Measurements from ENCODE around the gene GYG1. TPM values are rescaled to one million over a fixed set of nuclear protein-coding genes. Genes with fewer than 3 reads are reported as not detected.

The GYG1 gene
- polyA plus RNA-seq, 1 donor from 2014 or later, result 2.4 TPM

DNA sequence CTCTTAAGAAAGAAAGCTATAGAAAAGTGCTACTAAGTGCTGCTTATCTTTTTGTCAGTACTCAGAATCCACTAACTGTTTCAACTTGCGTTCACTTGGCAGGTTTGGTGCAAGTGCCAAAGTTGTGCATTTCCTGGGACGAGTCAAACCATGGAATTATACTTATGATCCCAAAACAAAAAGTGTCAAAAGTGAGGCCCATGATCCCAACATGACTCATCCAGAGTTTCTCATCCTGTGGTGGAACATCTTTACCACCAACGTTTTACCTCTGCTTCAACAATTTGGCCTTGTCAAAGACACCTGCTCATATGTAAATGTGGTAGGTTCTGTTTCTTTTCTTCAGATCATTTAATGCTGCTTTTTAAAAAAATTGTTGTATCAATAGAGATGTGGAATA lies 32.6 kb downstream of the GYG1 start:
- H3K4me2 ChIP-seq (ENCODE audit: low read length), result no peak overlapping the region
- no peak overlapping the region for H3K4me3 ChIP-seq (ENCODE audit: low read length)
- H3K9me3 ChIP-seq (ENCODE audit: low read length), result no peaks in the 10 kb centered on the region
- no peaks in the 10 kb centered on the region for H3K79me2 ChIP-seq (replicated peaks; ENCODE audit: insufficient read depth, low read length)
- no peaks in the 10 kb centered on the region for H3K9me2 ChIP-seq (ENCODE audit: insufficient read depth, low read length)
- H3K27ac ChIP-seq (ENCODE audit: low read length), result no peak overlapping the region
- H4K20me1 ChIP-seq (ENCODE audit: insufficient read depth), result no peaks in the 10 kb centered on the region
- H3K27me3 ChIP-seq (ENCODE audit: insufficient read depth, low read depth, low read length), result no peaks in the 10 kb centered on the region
- TF ChIP-seq POLR2AphosphoS5 (IDR thresholded peaks at IDR 0.05) (no peak), TAF1 (IDR thresholded peaks at IDR 0.05; ENCODE audit: low read depth) (no peak)
- H3K36me3 ChIP-seq (ENCODE audit: insufficient read depth, low read length), result peaks cover 4% of the 10 kb centered on the region
- no peak overlapping the region for H2AFZ ChIP-seq (ENCODE audit: low read depth, low read length)
- H3F3A ChIP-seq (ENCODE audit: insufficient read depth, low read length, poor library complexity, severe bottlenecking), result no peaks in the 10 kb centered on the region
- H3K9ac ChIP-seq (ENCODE audit: low read length), result no peak overlapping the region

DNA sequence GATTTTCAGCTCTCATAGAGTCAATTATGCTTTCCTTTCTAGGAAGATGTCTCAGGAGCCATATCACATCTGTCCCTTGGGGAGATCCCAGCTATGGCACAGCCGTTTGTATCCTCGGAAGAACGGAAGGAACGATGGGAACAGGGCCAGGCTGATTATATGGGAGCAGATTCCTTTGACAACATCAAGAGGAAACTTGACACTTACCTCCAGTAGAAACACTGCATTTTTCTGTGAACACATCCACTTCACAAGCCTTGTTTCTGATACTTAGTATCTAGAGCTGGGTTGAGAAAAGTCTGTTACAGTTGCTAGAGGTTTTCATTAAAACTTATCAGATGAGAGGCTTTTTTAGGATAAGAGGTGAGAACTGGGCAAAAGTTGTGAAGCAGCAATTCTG lies 35.4 kb downstream of the GYG1 start:
- H3K79me2 ChIP-seq (replicated peaks; ENCODE audit: insufficient read depth, low read length), result no peaks in the 10 kb centered on the region
- H4K20me1 ChIP-seq (ENCODE audit: insufficient read depth), result no peaks in the 10 kb centered on the region
- peaks cover 15% of the 10 kb centered on the region for H3K36me3 ChIP-seq (ENCODE audit: insufficient read depth, low read length)
- H2AFZ ChIP-seq (ENCODE audit: low read depth, low read length), result no peak overlapping the region
- no peaks in the 10 kb centered on the region for H3K9me2 ChIP-seq (ENCODE audit: insufficient read depth, low read length)
- TF ChIP-seq POLR2AphosphoS5 (IDR thresholded peaks at IDR 0.05), result no peak
- no peak overlapping the region for H3K27ac ChIP-seq (ENCODE audit: low read length)
- no peak overlapping the region for H3K4me3 ChIP-seq (ENCODE audit: low read length)
- no peaks in the 10 kb centered on the region for H3K9me3 ChIP-seq (ENCODE audit: low read length)
- no peak overlapping the region for H3K4me2 ChIP-seq (ENCODE audit: low read length)
- H3K27me3 ChIP-seq (ENCODE audit: insufficient read depth, low read depth, low read length), result no peaks in the 10 kb centered on the region
- no peak overlapping the region for H3K9ac ChIP-seq (ENCODE audit: low read length)
- no peaks in the 10 kb centered on the region for H3F3A ChIP-seq (ENCODE audit: insufficient read depth, low read length, poor library complexity, severe bottlenecking)

DNA sequence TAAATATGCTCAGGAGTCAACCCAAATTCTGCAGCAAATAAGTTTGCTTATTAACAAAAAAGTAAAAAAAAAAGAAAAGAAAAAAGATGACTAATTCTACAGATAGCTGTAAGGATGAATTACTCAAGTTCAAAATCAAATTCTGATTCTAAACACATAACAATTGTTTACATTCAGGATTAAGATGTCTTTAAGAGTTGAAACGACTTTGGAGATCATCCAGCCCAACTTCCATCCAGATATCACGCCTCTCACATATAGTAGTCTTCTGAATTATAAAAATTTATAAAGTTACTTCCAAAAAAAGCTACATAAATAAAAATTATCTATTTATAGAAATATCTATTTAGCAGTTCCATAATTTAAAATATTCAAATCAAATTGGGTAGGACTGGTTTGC lies 39.8 kb downstream of the GYG1 start:
- Histone ChIP-seq H3K27ac (ENCODE audit: low read length) (no peak overlapping the region), H3K79me2 (replicated peaks; ENCODE audit: insufficient read depth, low read length) (no peaks in the 10 kb centered on the region), H3K36me3 (ENCODE audit: insufficient read depth, low read length) (peaks cover 15% of the 10 kb centered on the region), H3K4me2 (ENCODE audit: low read length) (no peak overlapping the region), H3K27me3 (ENCODE audit: insufficient read depth, low read depth, low read length) (no peaks in the 10 kb centered on the region), H3K9me2 (ENCODE audit: insufficient read depth, low read length) (no peaks in the 10 kb centered on the region), H3K9me3 (ENCODE audit: low read length) (no peaks in the 10 kb centered on the region), H3K9ac (ENCODE audit: low read length) (no peak overlapping the region), H2AFZ (ENCODE audit: low read depth, low read length) (no peak overlapping the region), H3F3A (ENCODE audit: insufficient read depth, low read length, poor library complexity, severe bottlenecking) (no peaks in the 10 kb centered on the region), H4K20me1 (ENCODE audit: insufficient read depth) (no peaks in the 10 kb centered on the region), H3K4me3 (ENCODE audit: low read length) (no peak overlapping the region)
- no peak for TF ChIP-seq TAF1 (IDR thresholded peaks at IDR 0.05; ENCODE audit: low read depth)
- no peak for TF ChIP-seq EP300 (conservative IDR thresholded peaks at IDR 0.05; ENCODE audit: poor library complexity, severe bottlenecking)
- TF ChIP-seq EZH2 (IDR thresholded peaks at IDR 0.05; ENCODE audit: borderline replicate concordance, insufficient read depth, low read length, poor library complexity, severe bottlenecking), result no peak
- TF ChIP-seq, protein P1, sequence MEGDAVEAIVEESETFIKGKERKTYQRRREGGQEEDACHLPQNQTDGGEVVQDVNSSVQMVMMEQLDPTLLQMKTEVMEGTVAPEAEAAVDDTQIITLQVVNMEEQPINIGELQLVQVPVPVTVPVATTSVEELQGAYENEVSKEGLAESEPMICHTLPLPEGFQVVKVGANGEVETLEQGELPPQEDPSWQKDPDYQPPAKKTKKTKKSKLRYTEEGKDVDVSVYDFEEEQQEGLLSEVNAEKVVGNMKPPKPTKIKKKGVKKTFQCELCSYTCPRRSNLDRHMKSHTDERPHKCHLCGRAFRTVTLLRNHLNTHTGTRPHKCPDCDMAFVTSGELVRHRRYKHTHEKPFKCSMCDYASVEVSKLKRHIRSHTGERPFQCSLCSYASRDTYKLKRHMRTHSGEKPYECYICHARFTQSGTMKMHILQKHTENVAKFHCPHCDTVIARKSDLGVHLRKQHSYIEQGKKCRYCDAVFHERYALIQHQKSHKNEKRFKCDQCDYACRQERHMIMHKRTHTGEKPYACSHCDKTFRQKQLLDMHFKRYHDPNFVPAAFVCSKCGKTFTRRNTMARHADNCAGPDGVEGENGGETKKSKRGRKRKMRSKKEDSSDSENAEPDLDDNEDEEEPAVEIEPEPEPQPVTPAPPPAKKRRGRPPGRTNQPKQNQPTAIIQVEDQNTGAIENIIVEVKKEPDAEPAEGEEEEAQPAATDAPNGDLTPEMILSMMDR (IDR thresholded peaks at IDR 0.05; ENCODE audit: poor library complexity, severe bottlenecking), result no peak
- TF ChIP-seq MXI1 (conservative IDR thresholded peaks at IDR 0.05; ENCODE audit: poor library complexity, severe bottlenecking), result no peak
- TF ChIP-seq, protein P2, sequence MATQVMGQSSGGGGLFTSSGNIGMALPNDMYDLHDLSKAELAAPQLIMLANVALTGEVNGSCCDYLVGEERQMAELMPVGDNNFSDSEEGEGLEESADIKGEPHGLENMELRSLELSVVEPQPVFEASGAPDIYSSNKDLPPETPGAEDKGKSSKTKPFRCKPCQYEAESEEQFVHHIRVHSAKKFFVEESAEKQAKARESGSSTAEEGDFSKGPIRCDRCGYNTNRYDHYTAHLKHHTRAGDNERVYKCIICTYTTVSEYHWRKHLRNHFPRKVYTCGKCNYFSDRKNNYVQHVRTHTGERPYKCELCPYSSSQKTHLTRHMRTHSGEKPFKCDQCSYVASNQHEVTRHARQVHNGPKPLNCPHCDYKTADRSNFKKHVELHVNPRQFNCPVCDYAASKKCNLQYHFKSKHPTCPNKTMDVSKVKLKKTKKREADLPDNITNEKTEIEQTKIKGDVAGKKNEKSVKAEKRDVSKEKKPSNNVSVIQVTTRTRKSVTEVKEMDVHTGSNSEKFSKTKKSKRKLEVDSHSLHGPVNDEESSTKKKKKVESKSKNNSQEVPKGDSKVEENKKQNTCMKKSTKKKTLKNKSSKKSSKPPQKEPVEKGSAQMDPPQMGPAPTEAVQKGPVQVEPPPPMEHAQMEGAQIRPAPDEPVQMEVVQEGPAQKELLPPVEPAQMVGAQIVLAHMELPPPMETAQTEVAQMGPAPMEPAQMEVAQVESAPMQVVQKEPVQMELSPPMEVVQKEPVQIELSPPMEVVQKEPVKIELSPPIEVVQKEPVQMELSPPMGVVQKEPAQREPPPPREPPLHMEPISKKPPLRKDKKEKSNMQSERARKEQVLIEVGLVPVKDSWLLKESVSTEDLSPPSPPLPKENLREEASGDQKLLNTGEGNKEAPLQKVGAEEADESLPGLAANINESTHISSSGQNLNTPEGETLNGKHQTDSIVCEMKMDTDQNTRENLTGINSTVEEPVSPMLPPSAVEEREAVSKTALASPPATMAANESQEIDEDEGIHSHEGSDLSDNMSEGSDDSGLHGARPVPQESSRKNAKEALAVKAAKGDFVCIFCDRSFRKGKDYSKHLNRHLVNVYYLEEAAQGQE (IDR thresholded peaks at IDR 0.05; ENCODE audit: borderline replicate concordance), result no peak
- TF ChIP-seq SMC3 (conservative IDR thresholded peaks at IDR 0.05; ENCODE audit: poor library complexity), result no peak
- TF ChIP-seq RAD21 (conservative IDR thresholded peaks at IDR 0.05), result no peak
- no peak for TF ChIP-seq POLR2AphosphoS5 (IDR thresholded peaks at IDR 0.05)

Measured in neural cell (in vitro differentiated cells).